Type B pancreatic cell (in vitro differentiated cells): ENCODE results near the gene ESR2. TPM values are rescaled to one million over a fixed set of nuclear protein-coding genes. Genes with fewer than 3 reads are reported as not detected.
"Not testable (repeated sequence)": the region's sequence is repeated elsewhere in the genome, so short reads cannot be mapped to it uniquely, and the experiment has no call there.

Experiments
- DNase-seq: peaks from one replicate; pipeline ENCODE4 v3.0.0; 2021; ENCODE audit warnings: mixed read lengths; ENCODE audit not compliant: unreplicated experiment; ENCODE audit errors: extremely low spot score
- H3K27ac Mint-ChIP-seq: 2 replicates; pipeline ENCODE4 v1.8.0; 2021; ENCODE audit warnings: mild to moderate bottlenecking, mixed read lengths
- H3K27me3 Mint-ChIP-seq: 2 replicates; pipeline ENCODE4 v1.8.0; 2021; ENCODE audit warnings: mixed read lengths
- H3K36me3 Mint-ChIP-seq: 2 replicates; pipeline ENCODE4 v1.8.0; 2021; ENCODE audit warnings: mixed read lengths
- H3K4me1 Mint-ChIP-seq: one replicate; pipeline ENCODE4 v1.8.0; 2021; ENCODE audit warnings: mixed read lengths; ENCODE audit not compliant: unreplicated experiment
- H3K4me3 Mint-ChIP-seq: 2 replicates; pipeline ENCODE4 v1.8.0; 2021; ENCODE audit warnings: mild to moderate bottlenecking, mixed read lengths
- H3K9me3 Mint-ChIP-seq: 2 replicates; pipeline ENCODE4 v1.8.0; 2021; ENCODE audit warnings: mixed read lengths
- total RNA-seq: library from RNA; stranded (reverse); gene quantifications from 2 replicates; pipeline ENCODE4 v1.2.1, GENCODE V29; 2021; ENCODE audit warnings: low replicate concordance
- TF ChIP-seq, protein P1 (sequence below): fragments of 200-600 bp; sonication (generic); conservative IDR thresholded peaks from 2 replicates; pipeline ENCODE4 v1.5.0; 2021; ENCODE audit warnings: antibody characterized with exemption, mild to moderate bottlenecking

The ESR2 gene
- total RNA-seq, 1 donor from 2014 or later, result 0.53 TPM

DNA sequence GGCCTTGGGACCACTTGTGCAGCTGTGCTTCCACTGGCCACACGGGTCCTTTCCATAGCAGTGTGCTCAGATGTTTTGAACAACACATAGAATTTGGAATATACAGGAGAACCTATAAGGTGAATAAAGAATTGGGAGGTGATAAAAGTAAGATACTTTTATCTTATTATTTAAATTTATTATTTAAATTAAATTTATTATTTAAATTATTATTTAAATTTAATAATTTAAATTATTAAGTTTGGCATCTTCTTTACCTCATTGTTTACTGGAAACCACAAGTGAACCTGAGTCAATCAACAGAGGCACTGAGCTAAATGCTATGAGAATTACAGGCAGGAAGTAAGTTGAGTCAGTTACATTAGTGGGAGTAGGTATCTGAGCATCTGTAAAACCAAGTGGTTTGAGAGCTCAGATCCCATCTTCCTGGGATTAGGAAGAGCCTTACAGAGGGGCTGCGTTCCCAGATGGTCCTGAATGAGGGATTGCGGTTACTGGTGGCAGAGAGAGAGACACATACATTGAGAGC is 103.1 kb downstream of the ESR2 start:
- peak overlapping the region; percentile 3 for H3K27ac Mint-ChIP-seq
- peaks cover 21% of the 10 kb centered on the region for H3K4me1 Mint-ChIP-seq
- DNase-seq, result no peak
- H3K27me3 Mint-ChIP-seq, result no peaks in the 10 kb centered on the region
- no peaks in the 10 kb centered on the region for H3K9me3 Mint-ChIP-seq
- TF ChIP-seq, protein P1, sequence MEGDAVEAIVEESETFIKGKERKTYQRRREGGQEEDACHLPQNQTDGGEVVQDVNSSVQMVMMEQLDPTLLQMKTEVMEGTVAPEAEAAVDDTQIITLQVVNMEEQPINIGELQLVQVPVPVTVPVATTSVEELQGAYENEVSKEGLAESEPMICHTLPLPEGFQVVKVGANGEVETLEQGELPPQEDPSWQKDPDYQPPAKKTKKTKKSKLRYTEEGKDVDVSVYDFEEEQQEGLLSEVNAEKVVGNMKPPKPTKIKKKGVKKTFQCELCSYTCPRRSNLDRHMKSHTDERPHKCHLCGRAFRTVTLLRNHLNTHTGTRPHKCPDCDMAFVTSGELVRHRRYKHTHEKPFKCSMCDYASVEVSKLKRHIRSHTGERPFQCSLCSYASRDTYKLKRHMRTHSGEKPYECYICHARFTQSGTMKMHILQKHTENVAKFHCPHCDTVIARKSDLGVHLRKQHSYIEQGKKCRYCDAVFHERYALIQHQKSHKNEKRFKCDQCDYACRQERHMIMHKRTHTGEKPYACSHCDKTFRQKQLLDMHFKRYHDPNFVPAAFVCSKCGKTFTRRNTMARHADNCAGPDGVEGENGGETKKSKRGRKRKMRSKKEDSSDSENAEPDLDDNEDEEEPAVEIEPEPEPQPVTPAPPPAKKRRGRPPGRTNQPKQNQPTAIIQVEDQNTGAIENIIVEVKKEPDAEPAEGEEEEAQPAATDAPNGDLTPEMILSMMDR, result no peak
- peaks cover 33% of the 10 kb centered on the region for H3K36me3 Mint-ChIP-seq
- no peak overlapping the region for H3K4me3 Mint-ChIP-seq

DNA sequence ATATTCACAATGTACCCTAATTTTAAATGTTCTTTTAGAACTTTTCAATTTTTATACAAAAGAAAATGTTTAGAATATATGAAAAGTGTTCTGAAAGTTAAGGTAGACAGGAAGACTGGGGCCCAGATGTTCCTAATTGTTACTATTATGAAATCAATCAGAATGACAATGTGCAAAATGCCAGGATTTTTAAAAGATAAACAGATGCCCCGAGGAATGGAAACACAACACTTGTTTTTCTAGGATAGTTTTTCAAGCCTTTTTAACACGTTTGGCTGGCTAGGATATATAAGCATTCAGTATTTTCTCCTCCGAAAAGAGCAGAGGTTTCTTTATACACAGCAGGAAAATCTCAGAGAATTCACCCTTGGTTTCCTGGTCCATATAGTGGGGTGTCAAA is 106.8 kb downstream of the ESR2 start:
- DNase-seq, result no peak
- Mint-ChIP-seq H3K9me3 (no peaks in the 10 kb centered on the region), H3K27ac (no peak overlapping the region), H3K27me3 (no peaks in the 10 kb centered on the region), H3K4me1 (peaks cover 4% of the 10 kb centered on the region), H3K36me3 (peaks cover 44% of the 10 kb centered on the region), H3K4me3 (peak overlapping the region; percentile 30)
- TF ChIP-seq, protein P1, result no peak

DNA sequence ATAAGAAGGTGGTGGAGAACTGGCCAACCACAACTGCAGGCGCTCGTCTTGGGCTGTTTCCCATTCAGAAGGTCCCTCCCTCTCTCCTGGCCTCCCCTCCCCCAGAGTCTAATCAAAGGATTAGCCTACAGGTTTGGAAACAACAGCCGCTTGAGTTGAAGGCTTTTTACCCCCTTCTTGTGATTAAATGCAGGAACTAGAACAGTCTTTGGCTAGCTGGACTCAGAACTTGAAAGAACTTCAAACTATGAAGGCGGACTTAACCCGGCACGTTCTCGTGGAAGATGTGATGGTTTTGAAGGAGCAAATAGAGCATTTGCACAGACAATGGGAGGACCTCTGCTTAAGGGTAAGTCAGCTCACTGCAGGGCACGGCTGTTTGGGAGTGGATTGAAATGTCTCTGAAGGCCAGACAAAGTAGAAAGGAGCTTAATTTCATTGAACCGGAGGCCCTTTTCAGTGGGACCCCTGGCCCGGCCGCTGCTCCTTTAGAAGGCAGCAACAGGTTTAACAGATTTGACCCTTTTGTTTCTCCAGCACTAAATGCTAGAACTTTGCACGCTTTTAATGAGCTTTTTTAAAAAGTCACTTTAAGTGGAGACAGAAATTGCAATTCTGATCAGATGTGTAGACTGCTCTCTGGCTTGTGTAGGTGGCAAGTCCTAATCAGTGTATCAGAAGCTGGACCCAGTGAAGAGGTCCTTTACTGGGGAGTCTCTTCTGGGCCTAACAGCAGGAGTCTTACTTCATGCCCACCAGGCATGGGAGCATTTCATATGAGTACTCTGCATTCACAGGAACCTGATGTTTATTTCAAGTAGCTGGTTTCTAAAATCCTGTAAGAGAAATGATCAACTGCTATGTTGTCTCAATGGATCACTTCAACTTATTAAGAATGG is 107.7 kb downstream of the ESR2 start:
- H3K36me3 Mint-ChIP-seq, result peaks cover 37% of the 10 kb centered on the region
- TF ChIP-seq, protein P1, result no peak
- H3K9me3 Mint-ChIP-seq, result no peaks in the 10 kb centered on the region
- H3K4me1 Mint-ChIP-seq, result peaks cover 4% of the 10 kb centered on the region
- DNase-seq, result no peak
- no peaks in the 10 kb centered on the region for H3K27me3 Mint-ChIP-seq
- peak overlapping the region; percentile 26 for H3K27ac Mint-ChIP-seq
- peak overlapping the region; percentile 80 for H3K4me3 Mint-ChIP-seq

DNA sequence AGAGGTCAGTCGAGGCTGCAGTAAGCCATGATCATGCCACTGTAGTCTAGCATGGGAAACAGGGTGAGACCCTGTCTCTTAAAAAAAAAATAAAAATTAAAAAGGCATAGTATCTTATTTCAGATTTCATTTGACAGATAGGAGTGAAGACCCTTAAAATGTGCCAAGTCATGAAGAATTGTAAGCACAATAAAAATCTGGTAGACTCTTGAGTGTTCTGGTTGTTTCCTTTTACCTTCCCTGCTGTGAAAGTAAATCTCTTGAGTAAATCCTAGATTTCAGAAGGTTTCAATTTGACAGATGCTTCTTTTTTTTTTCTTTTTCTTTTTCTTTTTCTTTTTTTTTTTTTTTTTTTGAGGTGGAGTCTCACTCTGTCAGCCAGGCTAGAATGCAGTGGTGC is 109.0 kb downstream of the ESR2 start:
- TF ChIP-seq, protein P1, result no peak
- Mint-ChIP-seq H3K36me3 (peaks cover 29% of the 10 kb centered on the region), H3K9me3 (no peaks in the 10 kb centered on the region), H3K27me3 (no peaks in the 10 kb centered on the region), H3K4me1 (peaks cover 4% of the 10 kb centered on the region), H3K27ac (no peak overlapping the region), H3K4me3 (no peak overlapping the region)
- DNase-seq, result no peak

DNA sequence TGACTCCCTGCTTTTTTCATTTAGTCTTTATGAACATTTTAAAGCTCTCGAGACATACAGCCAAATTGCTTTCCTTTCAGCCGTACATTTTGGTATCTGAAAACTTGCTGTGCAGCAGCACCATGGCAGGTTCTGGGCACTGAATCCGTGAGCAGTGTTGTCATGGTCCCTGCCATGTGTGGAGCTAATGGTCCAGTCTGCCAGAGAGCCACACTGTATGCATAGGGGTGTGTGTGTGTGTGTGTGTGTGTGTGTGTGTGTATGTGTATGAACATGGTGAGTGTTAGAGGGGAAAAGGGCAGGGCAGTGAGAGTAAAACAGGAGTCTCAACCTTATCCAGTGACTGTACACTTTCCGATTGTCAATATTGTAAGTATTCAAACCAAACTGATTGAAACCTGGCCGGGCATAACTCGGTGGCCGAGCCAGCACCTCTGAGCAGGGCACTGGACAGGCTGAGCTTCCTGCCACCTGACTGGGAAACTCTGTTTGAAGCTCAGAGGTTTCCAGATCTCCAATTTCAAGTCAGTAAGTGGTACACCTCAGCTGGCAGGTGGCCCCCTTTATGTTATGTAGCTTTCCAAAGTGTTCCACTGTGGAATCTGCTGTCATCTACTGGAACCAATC is 110.0 kb downstream of the ESR2 start:
- no peaks in the 10 kb centered on the region for H3K27me3 Mint-ChIP-seq
- no peak for DNase-seq
- peaks cover 4% of the 10 kb centered on the region for H3K4me1 Mint-ChIP-seq
- no peak overlapping the region for H3K4me3 Mint-ChIP-seq
- peaks cover 30% of the 10 kb centered on the region for H3K36me3 Mint-ChIP-seq
- no peak overlapping the region for H3K27ac Mint-ChIP-seq
- no peaks in the 10 kb centered on the region for H3K9me3 Mint-ChIP-seq
- TF ChIP-seq, protein P1, result no peak

DNA sequence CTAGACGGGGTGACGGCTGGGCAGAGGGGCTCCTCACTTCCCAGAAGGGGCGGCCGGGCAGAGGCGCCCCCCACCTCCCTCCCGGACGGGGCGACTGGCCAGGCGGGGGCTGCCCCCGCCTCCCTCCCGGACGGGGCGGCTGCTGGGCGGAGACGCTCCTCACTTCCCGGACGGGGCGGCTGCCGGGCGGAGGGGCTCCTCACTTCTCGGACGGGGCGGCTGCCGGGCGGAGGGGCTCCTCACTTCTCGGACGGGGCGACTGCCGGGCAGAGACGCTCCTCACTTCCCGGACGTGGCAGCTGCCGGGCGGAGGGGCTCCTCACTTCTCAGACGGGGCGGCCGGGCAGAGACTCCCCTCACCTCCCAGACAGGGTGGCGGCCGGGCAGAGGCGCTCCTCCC is 111.3 kb downstream of the ESR2 start:
- peaks cover 24% of the 10 kb centered on the region for H3K36me3 Mint-ChIP-seq
- not testable (repeated sequence) for H3K27ac Mint-ChIP-seq, H3K4me3 Mint-ChIP-seq, H3K27me3 Mint-ChIP-seq, DNase-seq, H3K9me3 Mint-ChIP-seq, H3K4me1 Mint-ChIP-seq
